Thyroid gland (tissue), 4 donors: ENCODE measurements around the gene LRP6.

Source experiments
- CTCF ChIP-seq, 6 experiments: fragments of 200-600 bp in 3 of 6; fragments of 450-650 bp in 3 of 6; sonication (generic) in 3 of 6; IDR thresholded peaks; one replicate each; pipeline ENCODE4 v1.5.1; 2016 to 2019; ENCODE audit warnings: antibody characterized with exemption in 6 of 6, mild to moderate bottlenecking in 2 of 6, inconsistent platforms in 1 of 6, moderate library complexity in 1 of 6
- POLR2A ChIP-seq, 2 donors: fragments of 450-650 bp; IDR thresholded peaks; one replicate each; pipeline ENCODE4 v1.6.1; 2017; ENCODE audit warnings: antibody characterized with exemption in 2 of 2, mild to moderate bottlenecking in 2 of 2, moderate library complexity in 1 of 2

- TF ChIP-seq CTCF (IDR thresholded peaks at IDR 0.05) (no peak), POLR2A (IDR thresholded peaks at IDR 0.05) (no peak)
Measured at GRCh38 chr12:12115514-12115913, 151.3 kb downstream of the LRP6 start.
